Gastrocnemius medialis (tissue), 4 donors: ENCODE measurements around the gene ZNF483. TPM values are rescaled to one million over a fixed set of nuclear protein-coding genes. Genes with fewer than 3 reads are reported as not detected.

Source experiments
- ATAC-seq, 2 donors: fragments of 150-250 bp; one replicate each; pipeline ENCODE4 v1.9.1; 2016
- DNase-seq, 2 donors: peaks; one replicate each; pipeline ENCODE4 v3.0.0-alpha.2; 2019
- H3K27ac ChIP-seq, 4 donors: fragments of 200-600 bp; sonication (generic); 1 replicate in 1 of 4; 2 replicates in 3 of 4; pipeline ENCODE4 v1.5.1; 2016 to 2018; ENCODE audit warnings: mild to moderate bottlenecking in 2 of 4, moderate library complexity in 1 of 4
- H3K27me3 ChIP-seq, 3 donors: fragments of 200-600 bp; sonication (generic) in 2 of 3; 1 replicate in 1 of 3; 2 replicates in 2 of 3; pipeline versions ENCODE4 v1.5.1 to v1.6.0; 2016 to 2019; ENCODE audit warnings: mild to moderate bottlenecking in 1 of 3, moderate library complexity in 1 of 3
- H3K36me3 ChIP-seq, 2 donors: fragments of 200-600 bp; sonication (generic) in 1 of 2; one replicate each; pipeline ENCODE4 v1.5.1; 2017 to 2018
- H3K4me1 ChIP-seq, 2 donors: fragments of 200-600 bp; sonication (generic) in 1 of 2; one replicate each; pipeline ENCODE4 v1.5.1; 2016 to 2017; ENCODE audit warnings: mild to moderate bottlenecking in 2 of 2
- H3K4me3 ChIP-seq, 4 donors: fragments of 200-600 bp; sonication (generic) in 3 of 4; 1 replicate in 1 of 4; 2 replicates in 3 of 4; pipeline ENCODE4 v1.5.1; 2016 to 2019; ENCODE audit warnings: mild to moderate bottlenecking in 2 of 4
- H3K9me3 ChIP-seq, 3 donors: fragments of 200-600 bp; sonication (generic) in 2 of 3; 1 replicate in 1 of 3; 2 replicates in 2 of 3; pipeline ENCODE4 v1.5.1; 2016 to 2019
- POLR2A ChIP-seq, 2 donors: fragments of 450-650 bp; IDR thresholded peaks; one replicate each; pipeline ENCODE4 v1.6.1; 2017; ENCODE audit warnings: antibody characterized with exemption in 2 of 2, mild to moderate bottlenecking in 2 of 2, moderate library complexity in 2 of 2
- in situ Hi-C, 4 donors: fragments of 200-750 bp; cut with MboI; loops; one replicate each; pipeline versions ENCODE4 v1.15.0 to v1.8.0; 2017; ENCODE audit warnings: low sequenced_read_pairs in 4 of 4
- intact Hi-C: fragments of 100-400 bp; cut with DNase I; formaldehyde crosslinking; loops from one replicate; pipeline ENCODE4 v1.15.1; 2023; ENCODE audit warnings: low total_unique reads
- total RNA-seq, 4 donors: library from RNA; depleted of rRNA; stranded (reverse); fragments of >200 nt; gene quantifications; one replicate each; pipeline versions ENCODE4 v1.1.0 to v1.2.3, GENCODE V29; 2016
- TF ChIP-seq, protein P1 (sequence below), 5 experiments: fragments of 450-650 bp in 3 of 5; fragments of 200-600 bp in 2 of 5; sonication (generic) in 2 of 5; IDR thresholded peaks in 4 of 5; conservative IDR thresholded peaks in 1 of 5; 1 replicate in 4 of 5; 2 replicates in 1 of 5; pipeline ENCODE4 v1.5.1; 2016 to 2019; ENCODE audit warnings: antibody characterized with exemption in 5 of 5, mild to moderate bottlenecking in 3 of 5, moderate library complexity in 3 of 5

The ZNF483 gene
- total RNA-seq, 4 donors from 2014 or later = 0.12 to 0.82 (median 0.21) TPM

DNA sequence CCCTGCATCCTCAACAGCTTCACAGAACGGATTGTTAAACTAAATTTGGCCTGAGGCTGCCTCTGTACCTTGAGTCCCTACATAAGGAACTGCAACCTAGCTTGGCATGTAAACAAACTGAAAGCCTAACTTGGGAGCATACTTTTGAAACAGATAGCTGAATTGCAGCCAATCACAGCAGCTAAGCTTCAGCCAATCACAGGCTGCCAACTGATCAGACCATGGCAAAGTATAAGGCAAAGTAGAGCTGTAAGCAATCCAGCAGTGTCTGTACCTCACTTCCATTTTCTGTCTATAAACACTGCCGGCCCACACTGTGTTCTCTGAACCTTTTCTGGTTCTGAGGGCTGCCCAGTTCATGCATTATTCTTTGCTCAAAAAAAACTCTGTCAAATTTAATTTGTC lies 8.9 kb upstream of the ZNF483 start:
- Histone ChIP-seq H3K27me3 (no peaks in the 10 kb centered on the region), H3K9me3 (no peaks in the 10 kb centered on the region), H3K4me1 (no peaks in the 10 kb centered on the region), H3K27ac (no peak overlapping the region), H3K4me3 (no peak overlapping the region), H3K36me3 (no peaks in the 10 kb centered on the region)
- ATAC-seq (no peak), DNase-seq (no peak)
- TF ChIP-seq POLR2A (IDR thresholded peaks at IDR 0.05) = no peak
- TF ChIP-seq, protein P1, sequence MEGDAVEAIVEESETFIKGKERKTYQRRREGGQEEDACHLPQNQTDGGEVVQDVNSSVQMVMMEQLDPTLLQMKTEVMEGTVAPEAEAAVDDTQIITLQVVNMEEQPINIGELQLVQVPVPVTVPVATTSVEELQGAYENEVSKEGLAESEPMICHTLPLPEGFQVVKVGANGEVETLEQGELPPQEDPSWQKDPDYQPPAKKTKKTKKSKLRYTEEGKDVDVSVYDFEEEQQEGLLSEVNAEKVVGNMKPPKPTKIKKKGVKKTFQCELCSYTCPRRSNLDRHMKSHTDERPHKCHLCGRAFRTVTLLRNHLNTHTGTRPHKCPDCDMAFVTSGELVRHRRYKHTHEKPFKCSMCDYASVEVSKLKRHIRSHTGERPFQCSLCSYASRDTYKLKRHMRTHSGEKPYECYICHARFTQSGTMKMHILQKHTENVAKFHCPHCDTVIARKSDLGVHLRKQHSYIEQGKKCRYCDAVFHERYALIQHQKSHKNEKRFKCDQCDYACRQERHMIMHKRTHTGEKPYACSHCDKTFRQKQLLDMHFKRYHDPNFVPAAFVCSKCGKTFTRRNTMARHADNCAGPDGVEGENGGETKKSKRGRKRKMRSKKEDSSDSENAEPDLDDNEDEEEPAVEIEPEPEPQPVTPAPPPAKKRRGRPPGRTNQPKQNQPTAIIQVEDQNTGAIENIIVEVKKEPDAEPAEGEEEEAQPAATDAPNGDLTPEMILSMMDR (IDR thresholded peaks at IDR 0.05 in 4 of 5, conservative IDR thresholded peaks at IDR 0.05 in 1 of 5) = no peak
- in situ Hi-C loops (no loop called here), intact Hi-C loops (no loop called here)

- ATAC-seq (no peak), DNase-seq (no peak)
- in situ Hi-C loops = no loop called here
- TF ChIP-seq POLR2A (IDR thresholded peaks at IDR 0.05) = no peak
- TF ChIP-seq, protein P1 (IDR thresholded peaks at IDR 0.05 in 4 of 5, conservative IDR thresholded peaks at IDR 0.05 in 1 of 5) = no peak
- H3K27me3 ChIP-seq = peaks cover 0 to 6% (median 5%) of the 10 kb centered on the region in 3 donors
- intact Hi-C loops = loop anchor here (1.0 kb wide), 1 partner anchor 40 kb away; the partner anchor contains the start of gene ECPAS
- peaks cover 0 to 3% of the 10 kb centered on the region in 2 donors for H3K4me1 ChIP-seq
- no peaks in the 10 kb centered on the region for H3K9me3 ChIP-seq
- H3K4me3 ChIP-seq = peak overlapping the region; percentile 73 to 84 (median 75)
- no peaks in the 10 kb centered on the region for H3K36me3 ChIP-seq
- H3K27ac ChIP-seq = no peak overlapping the region
These were observed 286 bp upstream of the ZNF483 start for GRCh38 chr9:111524731-111525055.

DNA sequence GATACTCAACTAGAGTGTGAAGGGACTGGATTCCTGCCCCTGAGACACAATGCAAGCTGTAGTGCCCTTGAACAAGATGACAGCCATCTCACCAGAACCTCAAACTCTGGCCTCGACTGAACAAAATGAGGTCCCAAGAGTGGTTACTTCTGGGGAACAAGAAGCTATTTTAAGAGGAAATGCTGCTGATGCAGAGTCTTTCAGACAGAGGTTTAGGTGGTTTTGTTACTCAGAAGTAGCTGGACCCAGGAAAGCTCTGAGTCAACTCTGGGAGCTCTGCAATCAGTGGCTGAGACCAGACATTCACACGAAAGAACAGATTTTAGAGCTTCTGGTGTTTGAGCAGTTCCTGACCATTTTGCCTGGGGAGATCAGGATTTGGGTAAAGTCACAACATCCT lies 2.4 kb downstream of the ZNF483 start:
- intact Hi-C loops = no loop called here
- DNase-seq = no peak
- H3K36me3 ChIP-seq = no peaks in the 10 kb centered on the region

GRCh38 chr9:111529787-111530186 lies 4.8 kb downstream of the ZNF483 start:
- DNase-seq = no peak
- no peaks in the 10 kb centered on the region for H3K9me3 ChIP-seq
- no peak for TF ChIP-seq POLR2A (IDR thresholded peaks at IDR 0.05)
- TF ChIP-seq, protein P1 (IDR thresholded peaks at IDR 0.05 in 4 of 5, conservative IDR thresholded peaks at IDR 0.05 in 1 of 5) = no peak
- H3K27me3 ChIP-seq = peaks cover 0 to 6% (median 5%) of the 10 kb centered on the region in 3 donors
- ATAC-seq = no peak
- peaks cover 0 to 1% of the 10 kb centered on the region in 2 donors for H3K4me1 ChIP-seq
- peaks cover 0 to 4% of the 10 kb centered on the region in 2 donors for H3K36me3 ChIP-seq
- intact Hi-C loops (no loop called here), in situ Hi-C loops (no loop called here)
- H3K27ac ChIP-seq = no peak overlapping the region
- H3K4me3 ChIP-seq = no peak overlapping the region

More for the DNA sequence above, 2.4 kb downstream of the ZNF483 start:
- Histone ChIP-seq H3K9me3 (no peaks in the 10 kb centered on the region), H3K4me3 (no peak overlapping the region), H3K27ac (no peak overlapping the region), H3K27me3 (peaks cover 0 to 6% (median 5%) of the 10 kb centered on the region in 3 donors), H3K4me1 (peaks cover 0 to 3% of the 10 kb centered on the region in 2 donors)
- TF ChIP-seq, protein P1 (IDR thresholded peaks at IDR 0.05 in 4 of 5, conservative IDR thresholded peaks at IDR 0.05 in 1 of 5) = no peak
- no peak for TF ChIP-seq POLR2A (IDR thresholded peaks at IDR 0.05)
- in situ Hi-C loops = no loop called here
- ATAC-seq = no peak

- DNase-seq (no peak), ATAC-seq (no peak)
- peaks cover 0 to 4% of the 10 kb centered on the region in 2 donors for H3K36me3 ChIP-seq
- H3K27ac ChIP-seq = no peak overlapping the region
- in situ Hi-C loops (no loop called here), intact Hi-C loops (no loop called here)
- TF ChIP-seq, protein P1 (IDR thresholded peaks at IDR 0.05 in 4 of 5, conservative IDR thresholded peaks at IDR 0.05 in 1 of 5) = no peak
- no peak for TF ChIP-seq POLR2A (IDR thresholded peaks at IDR 0.05)
- H3K9me3 ChIP-seq = no peaks in the 10 kb centered on the region
- H3K4me3 ChIP-seq = no peak overlapping the region
- H3K27me3 ChIP-seq = no peaks in the 10 kb centered on the region
- H3K4me1 ChIP-seq = no peaks in the 10 kb centered on the region
These were observed 6.7 kb downstream of the ZNF483 start for GRCh38 chr9:111531716-111532115.
